ENCODE measurements around the gene VPS13D. TPM values are rescaled to one million over a fixed set of nuclear protein-coding genes. Genes with fewer than 3 reads are reported as not detected.

VPS13D gene
- total RNA-seq, 1 donor: 52.4 TPM

DNA sequence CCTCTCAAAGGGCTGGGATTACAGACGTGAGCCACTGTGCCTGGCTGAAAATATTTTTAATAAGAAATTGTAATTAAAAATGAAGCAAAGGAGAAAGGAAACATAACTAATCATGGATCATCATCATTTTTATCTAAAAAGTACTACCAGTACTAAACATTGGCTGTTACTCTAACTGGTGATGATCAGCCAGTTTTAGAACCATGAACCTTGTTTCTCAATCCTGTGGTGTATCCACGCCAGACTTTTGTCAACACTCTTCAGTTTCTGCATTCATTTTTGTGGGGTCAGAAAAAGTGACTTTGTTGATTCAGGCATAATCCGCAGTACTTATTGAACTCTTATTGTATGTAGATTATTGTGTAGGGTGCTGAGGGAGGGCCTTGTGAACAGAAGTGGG lies 52.3 kb downstream of the VPS13D start:
- Histone ChIP-seq H3K4me3 (ENCODE audit: low read length) (no peak overlapping the region), H3K27me3 (ENCODE audit: insufficient read depth, low read length) (no peaks in the 10 kb centered on the region), H3K9me3 (ENCODE audit: low read depth, low read length) (no peaks in the 10 kb centered on the region)

DNA sequence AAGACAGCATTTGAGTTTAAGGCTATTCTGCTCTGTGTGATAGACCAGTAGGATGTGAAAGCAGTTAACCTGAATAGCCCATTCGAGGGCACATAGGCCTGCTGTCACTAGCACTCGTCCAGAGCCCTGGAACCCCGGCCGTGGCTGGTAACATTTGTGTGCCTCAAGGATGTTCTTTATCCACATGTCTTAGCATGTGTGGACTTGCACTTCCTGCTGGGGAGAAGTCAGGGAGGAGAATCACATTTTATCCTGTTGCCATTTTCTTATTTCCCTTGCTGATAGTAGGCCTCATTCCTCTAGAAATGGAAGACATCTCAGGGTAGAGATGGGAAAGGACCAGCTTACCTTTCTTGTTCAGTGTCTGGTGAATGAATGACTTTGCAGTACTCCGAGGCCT lies 54.7 kb downstream of the VPS13D start:
- no peaks in the 10 kb centered on the region for H3K27me3 ChIP-seq (ENCODE audit: insufficient read depth, low read length)
- H3K9me3 ChIP-seq (ENCODE audit: low read depth, low read length): no peaks in the 10 kb centered on the region
- H3K4me1 ChIP-seq (ENCODE audit: insufficient read depth, low read length): no peaks in the 10 kb centered on the region
- no peak overlapping the region for H3K4me3 ChIP-seq (ENCODE audit: low read length)

More for the DNA sequence above, 52.3 kb downstream of the VPS13D start:
- H3K4me1 ChIP-seq (ENCODE audit: insufficient read depth, low read length): no peaks in the 10 kb centered on the region

DNA sequence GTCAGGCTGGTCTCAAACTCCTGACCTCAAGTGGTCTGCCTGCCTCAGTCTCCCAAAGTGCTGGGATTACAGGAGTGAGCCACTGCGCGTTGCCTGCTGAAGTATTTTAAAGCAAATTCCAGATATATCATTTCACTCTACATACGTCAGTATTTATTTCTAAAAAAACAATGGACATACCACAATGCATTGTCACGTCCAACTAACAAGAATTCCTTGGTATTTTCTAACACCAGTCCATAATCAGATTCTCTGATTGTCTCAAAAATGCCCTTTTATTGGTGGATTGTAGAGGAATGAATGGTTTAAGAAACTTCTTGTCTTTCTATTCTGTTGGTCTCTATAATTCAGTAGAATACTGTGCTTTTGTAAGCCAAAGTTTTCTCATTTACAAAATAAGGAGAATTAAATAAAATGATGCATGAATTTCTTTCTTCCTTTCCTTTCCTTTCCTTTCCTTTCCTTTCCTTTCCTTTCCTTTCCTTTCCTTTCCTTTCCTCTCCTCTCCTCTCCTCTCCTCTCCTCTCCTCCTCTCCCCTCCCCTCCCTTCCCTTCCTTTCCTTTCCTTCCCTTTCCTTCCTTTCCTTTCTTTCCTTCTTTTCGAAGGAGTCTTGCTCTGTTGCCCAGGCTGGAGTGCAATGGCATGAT lies 55.8 kb downstream of the VPS13D start:
- Histone ChIP-seq H3K27me3 (ENCODE audit: insufficient read depth, low read length) (no peaks in the 10 kb centered on the region), H3K4me1 (ENCODE audit: insufficient read depth, low read length) (no peaks in the 10 kb centered on the region), H3K4me3 (ENCODE audit: low read length) (no peak overlapping the region), H3K9me3 (ENCODE audit: low read depth, low read length) (no peaks in the 10 kb centered on the region)

DNA sequence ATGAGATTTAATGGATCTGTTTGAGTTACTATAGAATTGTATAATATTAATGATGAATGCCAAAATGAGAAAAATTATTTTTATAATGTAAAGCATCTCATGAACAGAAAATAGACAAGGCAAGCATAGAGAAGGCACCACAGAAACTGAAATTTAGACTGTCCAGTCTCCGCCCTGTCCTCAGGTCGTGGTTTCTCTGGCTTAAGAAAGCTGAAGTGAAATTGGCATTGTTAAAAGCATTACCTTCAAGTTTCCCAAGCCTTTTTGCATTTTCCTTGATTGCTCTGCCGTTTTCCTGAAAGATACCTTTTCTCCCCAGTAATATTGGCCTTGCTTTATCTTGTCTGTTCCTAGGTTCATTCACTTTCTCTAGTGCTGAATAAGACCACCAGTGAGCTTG lies 58.0 kb downstream of the VPS13D start:
- Histone ChIP-seq H3K4me1 (ENCODE audit: insufficient read depth, low read length) (no peaks in the 10 kb centered on the region), H3K4me3 (ENCODE audit: low read length) (no peak overlapping the region), H3K9me3 (ENCODE audit: low read depth, low read length) (no peaks in the 10 kb centered on the region), H3K27me3 (ENCODE audit: insufficient read depth, low read length) (no peaks in the 10 kb centered on the region)

DNA sequence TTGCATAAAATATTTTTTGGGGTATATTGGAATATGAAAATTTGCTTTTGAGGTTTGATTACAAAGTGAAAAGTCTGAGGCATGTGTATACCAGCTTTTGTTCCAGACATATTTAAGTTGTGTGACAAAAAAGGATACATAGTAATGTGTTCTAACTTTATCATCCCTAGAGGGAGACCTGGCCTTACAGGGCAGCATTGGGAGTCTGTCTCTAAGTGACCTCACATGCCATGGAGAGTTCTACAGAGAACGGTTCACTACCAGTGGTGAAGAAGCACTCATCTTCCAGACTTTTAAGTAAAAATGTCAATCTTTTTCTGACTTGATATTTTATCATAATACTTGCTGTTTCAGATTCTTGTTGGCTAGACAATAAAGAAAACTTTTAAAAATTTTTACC lies 61.0 kb downstream of the VPS13D start:
- Histone ChIP-seq H3K4me3 (ENCODE audit: low read length) (no peak overlapping the region), H3K27me3 (ENCODE audit: insufficient read depth, low read length) (no peaks in the 10 kb centered on the region), H3K4me1 (ENCODE audit: insufficient read depth, low read length) (no peaks in the 10 kb centered on the region), H3K9me3 (ENCODE audit: low read depth, low read length) (no peaks in the 10 kb centered on the region)

DNA sequence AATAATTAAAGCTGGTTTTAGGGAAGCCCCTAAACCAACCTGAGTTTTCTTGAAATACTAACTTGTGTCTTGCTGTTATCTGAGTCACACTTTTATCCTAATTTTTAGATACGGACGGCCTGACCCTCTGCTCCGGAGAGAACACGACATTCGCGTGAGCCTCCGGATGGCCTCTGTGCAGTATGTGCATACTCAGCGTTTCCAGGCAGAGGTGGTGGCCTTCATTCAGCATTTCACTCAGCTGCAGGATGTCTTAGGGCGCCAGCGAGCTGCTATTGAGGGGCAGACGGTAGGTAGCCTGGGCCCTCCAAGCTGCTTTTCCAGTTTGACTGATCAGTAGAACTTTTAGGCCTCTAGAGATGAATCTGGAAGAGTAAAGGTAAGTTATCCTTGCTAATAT lies 63.6 kb downstream of the VPS13D start:
- H3K4me3 ChIP-seq (ENCODE audit: low read length): no peak overlapping the region
- H3K4me1 ChIP-seq (ENCODE audit: insufficient read depth, low read length): no peaks in the 10 kb centered on the region
- H3K27me3 ChIP-seq (ENCODE audit: insufficient read depth, low read length): no peaks in the 10 kb centered on the region
- H3K9me3 ChIP-seq (ENCODE audit: low read depth, low read length): no peaks in the 10 kb centered on the region

DNA sequence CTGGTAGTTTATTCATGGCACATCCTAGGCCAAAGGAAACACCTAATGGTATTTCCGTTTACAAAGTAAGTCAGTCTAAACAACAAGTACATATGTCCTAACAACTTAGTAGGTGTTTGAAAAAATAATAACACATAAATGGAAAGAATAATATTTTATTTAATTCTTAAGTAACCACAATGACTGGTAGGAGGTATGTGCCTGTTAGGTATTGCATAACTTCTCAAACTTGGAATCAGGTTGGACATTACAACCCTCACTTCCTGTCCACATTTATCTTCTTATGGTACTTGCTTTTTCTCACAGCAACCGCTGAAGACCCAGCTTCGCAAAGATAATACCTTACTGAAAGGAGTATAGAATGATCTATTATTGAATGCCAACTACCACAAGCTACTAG lies 64.2 kb downstream of the VPS13D start:
- H3K9me3 ChIP-seq (ENCODE audit: low read depth, low read length): no peaks in the 10 kb centered on the region
- no peaks in the 10 kb centered on the region for H3K4me1 ChIP-seq (ENCODE audit: insufficient read depth, low read length)
- H3K4me3 ChIP-seq (ENCODE audit: low read length): no peak overlapping the region
- H3K27me3 ChIP-seq (ENCODE audit: insufficient read depth, low read length): no peaks in the 10 kb centered on the region

DNA sequence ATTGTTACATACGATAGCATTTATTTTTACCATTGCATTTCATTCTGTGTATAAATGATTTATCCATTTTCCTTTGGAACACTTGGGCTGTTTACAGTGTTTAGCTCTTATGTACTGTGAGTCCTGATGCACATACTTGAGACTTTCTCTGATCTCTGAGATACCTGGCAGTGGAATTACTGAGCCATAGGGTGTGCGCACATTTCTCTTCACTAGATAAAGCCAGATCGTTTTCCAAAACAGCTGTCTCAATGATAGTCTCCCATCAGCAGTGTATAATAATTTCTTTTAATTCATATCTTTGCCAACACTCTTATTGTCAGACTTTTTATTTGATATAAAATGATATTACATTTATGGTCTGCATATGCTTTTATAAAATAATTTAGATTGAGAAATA lies 66.2 kb downstream of the VPS13D start:
- Histone ChIP-seq H3K4me1 (ENCODE audit: insufficient read depth, low read length) (no peaks in the 10 kb centered on the region), H3K4me3 (ENCODE audit: low read length) (no peak overlapping the region), H3K9me3 (ENCODE audit: low read depth, low read length) (no peaks in the 10 kb centered on the region), H3K27me3 (ENCODE audit: insufficient read depth, low read length) (no peaks in the 10 kb centered on the region)

DNA sequence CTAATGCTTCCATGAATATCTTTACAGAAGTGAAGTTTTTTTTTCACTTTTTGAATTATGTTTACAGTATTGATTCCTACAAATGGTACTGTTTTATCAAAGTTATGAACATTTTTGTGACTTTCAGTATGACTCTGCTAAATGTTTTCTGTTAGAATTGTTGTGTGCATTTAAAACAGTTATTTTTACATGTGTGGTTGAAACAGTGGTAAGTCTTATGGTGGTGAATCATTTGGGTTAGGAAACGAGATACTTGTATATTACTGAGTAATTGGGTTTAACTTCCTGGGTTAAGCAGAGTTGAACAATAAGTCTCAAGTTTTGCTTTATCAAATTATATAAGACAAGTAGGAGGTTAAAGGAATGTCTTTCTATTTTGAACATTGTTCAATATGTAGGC lies 66.8 kb downstream of the VPS13D start:
- no peaks in the 10 kb centered on the region for H3K9me3 ChIP-seq (ENCODE audit: low read depth, low read length)
- H3K4me1 ChIP-seq (ENCODE audit: insufficient read depth, low read length): no peaks in the 10 kb centered on the region
- H3K4me3 ChIP-seq (ENCODE audit: low read length): no peak overlapping the region
- no peaks in the 10 kb centered on the region for H3K27me3 ChIP-seq (ENCODE audit: insufficient read depth, low read length)

DNA sequence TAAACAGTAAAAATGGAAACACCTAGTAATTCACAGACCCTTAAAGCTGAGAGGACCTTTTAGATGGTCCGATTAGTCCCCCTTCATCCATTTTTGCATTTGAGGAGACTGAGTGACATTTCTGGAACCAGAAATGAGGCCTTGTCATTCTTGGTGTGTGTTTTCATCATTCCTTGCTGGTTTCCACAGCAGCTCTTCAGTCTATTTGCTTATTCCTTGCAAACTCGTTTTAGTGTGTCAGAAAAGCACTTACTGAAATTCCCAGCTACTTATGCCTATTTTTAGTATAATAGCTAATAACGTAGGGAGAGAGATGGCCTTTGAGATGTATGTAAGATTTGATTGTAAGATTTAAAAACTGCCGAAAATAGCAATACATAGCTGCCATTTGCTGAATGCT lies 70.9 kb downstream of the VPS13D start:
- Histone ChIP-seq H3K27me3 (ENCODE audit: insufficient read depth, low read length) (no peaks in the 10 kb centered on the region), H3K4me3 (ENCODE audit: low read length) (no peak overlapping the region), H3K4me1 (ENCODE audit: insufficient read depth, low read length) (no peaks in the 10 kb centered on the region), H3K9me3 (ENCODE audit: low read depth, low read length) (no peaks in the 10 kb centered on the region)

DNA sequence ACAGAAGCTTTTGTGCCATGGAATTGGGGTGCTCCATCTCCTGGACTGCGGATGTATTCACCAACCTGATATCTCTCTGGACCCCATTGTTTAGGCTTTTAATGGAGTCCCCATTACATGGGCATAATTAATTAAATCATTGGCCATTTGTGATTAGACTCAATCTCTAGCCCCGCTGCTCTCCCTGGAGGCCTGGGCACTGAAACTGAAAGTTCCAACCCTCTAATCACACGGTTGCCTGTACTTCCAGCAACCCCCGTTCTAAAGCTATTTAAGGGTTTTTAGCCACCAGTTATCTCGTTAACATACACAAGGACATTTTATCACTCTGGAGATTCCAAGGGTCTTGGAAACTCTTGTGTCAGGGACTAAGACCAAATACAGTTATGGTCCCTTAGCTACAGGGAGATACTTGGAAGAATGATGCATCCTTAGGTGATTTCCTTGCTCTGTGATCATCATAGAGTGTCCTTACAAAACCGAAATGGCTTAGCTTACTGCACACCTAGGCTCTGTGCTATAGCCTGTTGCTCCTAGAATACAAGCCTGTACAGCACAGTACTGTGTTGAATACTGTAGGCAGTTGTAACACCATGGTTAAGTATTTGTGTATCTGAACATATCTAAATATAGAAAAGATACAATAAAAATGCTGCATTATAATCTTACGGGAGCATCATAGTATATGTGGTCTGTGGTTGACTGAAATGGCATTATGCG lies 71.8 kb downstream of the VPS13D start:
- no peak overlapping the region for H3K4me3 ChIP-seq (ENCODE audit: low read length)
- H3K4me1 ChIP-seq (ENCODE audit: insufficient read depth, low read length): no peaks in the 10 kb centered on the region
- H3K27me3 ChIP-seq (ENCODE audit: insufficient read depth, low read length): no peaks in the 10 kb centered on the region
- H3K9me3 ChIP-seq (ENCODE audit: low read depth, low read length): no peaks in the 10 kb centered on the region

DNA sequence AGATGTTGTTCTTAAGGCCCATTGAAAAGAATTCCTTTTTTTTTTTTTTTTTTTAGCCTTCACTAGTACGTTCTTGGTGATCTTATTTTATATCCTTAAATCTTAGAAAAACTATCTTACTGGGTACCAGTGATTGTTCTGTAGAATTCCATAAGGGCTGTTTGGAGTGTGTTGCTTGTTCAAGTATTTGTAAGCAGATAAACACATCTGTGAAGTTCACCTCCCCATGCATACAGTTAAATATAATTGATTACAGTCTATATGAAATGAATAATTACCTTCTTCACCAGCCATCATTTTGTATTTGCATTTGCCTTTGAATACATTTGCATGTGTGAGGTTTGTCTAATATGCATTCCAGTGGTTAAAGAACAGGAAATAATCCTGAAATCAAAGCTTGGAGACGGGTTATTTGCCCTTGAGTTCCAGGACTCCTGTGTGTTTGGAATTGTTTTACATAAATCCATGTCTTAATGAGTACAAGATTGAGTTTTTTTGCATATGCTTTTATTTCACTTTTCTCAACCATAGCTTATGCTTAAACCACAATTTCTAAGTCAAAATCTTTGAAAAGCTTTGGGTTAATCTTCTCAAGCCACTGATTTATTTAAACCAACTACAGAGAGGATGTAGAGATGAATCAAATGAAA lies 73.1 kb downstream of the VPS13D start:
- no peaks in the 10 kb centered on the region for H3K9me3 ChIP-seq (ENCODE audit: low read depth, low read length)
- no peak overlapping the region for H3K4me3 ChIP-seq (ENCODE audit: low read length)
- H3K4me1 ChIP-seq (ENCODE audit: insufficient read depth, low read length): no peaks in the 10 kb centered on the region
- no peaks in the 10 kb centered on the region for H3K27me3 ChIP-seq (ENCODE audit: insufficient read depth, low read length)

DNA sequence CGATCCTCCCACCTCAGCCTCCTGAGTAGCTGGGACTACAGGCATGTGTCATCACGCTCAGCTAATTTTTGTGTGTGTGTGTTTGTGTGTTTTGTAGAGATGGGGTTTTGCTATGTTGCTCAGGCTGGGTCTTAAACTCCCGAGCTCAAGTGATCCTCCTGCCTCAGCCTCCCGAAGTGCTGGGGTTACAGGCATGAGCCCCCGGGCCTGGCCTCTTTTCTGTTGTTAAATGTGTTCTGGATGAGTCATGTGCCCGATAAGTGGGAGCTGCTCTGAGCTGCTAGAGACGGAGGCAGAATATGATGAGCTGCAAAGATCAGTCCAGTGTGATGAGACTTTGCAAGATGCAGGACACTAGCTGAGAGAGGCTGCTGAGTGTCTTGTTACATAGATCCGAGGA lies 75.5 kb downstream of the VPS13D start:
- H3K9me3 ChIP-seq (ENCODE audit: low read depth, low read length): no peaks in the 10 kb centered on the region
- no peak overlapping the region for H3K4me3 ChIP-seq (ENCODE audit: low read length)
- H3K4me1 ChIP-seq (ENCODE audit: insufficient read depth, low read length): no peaks in the 10 kb centered on the region
- H3K27me3 ChIP-seq (ENCODE audit: insufficient read depth, low read length): no peaks in the 10 kb centered on the region

DNA sequence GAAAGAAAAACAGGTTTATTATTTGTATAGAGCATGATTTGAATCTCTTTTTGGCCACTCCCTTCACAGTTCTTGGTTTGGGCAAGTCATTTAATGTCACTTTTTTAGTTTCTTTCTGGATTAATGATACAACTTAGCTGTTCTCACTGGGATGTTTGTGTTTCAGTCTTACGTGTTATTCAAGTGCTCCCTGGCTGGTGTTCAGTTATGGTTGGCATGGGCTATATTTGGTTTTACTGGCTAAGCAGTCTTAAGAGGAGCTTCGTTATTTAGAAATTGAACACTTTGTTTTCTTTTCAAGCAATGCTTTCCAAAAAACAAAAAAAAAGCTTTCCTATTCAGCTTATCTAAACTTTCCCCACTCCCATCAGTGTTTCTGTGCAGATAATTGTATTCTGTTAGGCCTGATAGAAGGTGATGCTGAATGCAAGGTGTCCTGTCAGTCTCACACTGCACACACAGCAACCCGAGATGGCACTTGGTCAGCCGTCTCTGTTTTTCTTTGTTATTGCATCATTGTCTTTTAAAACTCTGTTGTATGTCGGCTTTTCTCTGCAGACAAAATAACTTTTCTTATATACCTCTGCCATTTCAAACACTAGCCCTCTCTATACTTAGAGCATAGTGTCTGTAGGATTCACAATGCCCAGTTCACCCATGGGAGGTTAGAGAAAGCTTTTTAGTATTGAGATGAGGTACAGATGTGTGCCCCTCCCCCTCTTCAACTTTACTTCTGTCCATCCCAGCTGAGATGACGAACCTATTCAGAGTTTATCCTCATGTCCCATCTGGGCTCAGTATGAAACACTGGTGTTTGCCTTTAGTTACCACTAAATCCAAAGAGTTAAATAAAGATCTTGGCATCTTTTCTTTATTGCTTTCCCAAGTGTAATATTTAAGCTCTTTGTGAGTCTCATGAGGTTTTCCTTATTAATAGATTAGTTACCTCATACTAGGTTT lies 80.2 kb downstream of the VPS13D start:
- Histone ChIP-seq H3K4me3 (ENCODE audit: low read length) (no peak overlapping the region), H3K4me1 (ENCODE audit: insufficient read depth, low read length) (no peaks in the 10 kb centered on the region), H3K9me3 (ENCODE audit: low read depth, low read length) (no peaks in the 10 kb centered on the region), H3K27me3 (ENCODE audit: insufficient read depth, low read length) (no peaks in the 10 kb centered on the region)

Measured in mononuclear cell (primary cell).